HepG2 (cell line): ENCODE results near the gene SDC1.

Experiments
- BRCA1 ChIP-seq: sonication (generic); formaldehyde crosslinking; IDR thresholded peaks from 2 replicates; pipeline ENCODE4 v1.4.0; 2020; ENCODE audit warnings: missing genetic modification reagents
- CREB1 ChIP-seq, 2 experiments: fragments of 450-650 bp in 1 of 2; IDR thresholded peaks; 2 replicates each; pipeline ENCODE4 v1.6.1; 2016 to 2017; ENCODE audit warnings: control low read depth in 1 of 2, mild to moderate bottlenecking in 1 of 2, missing compliant biosample characterization in 1 of 2, missing genetic modification characterization in 1 of 2
- EZH2 ChIP-seq: conservative IDR thresholded peaks from 2 replicates; pipeline ENCODE4 v1.6.1; 2012; ENCODE audit warnings: mild to moderate bottlenecking, low read depth, low read length, moderate library complexity
- FOXO4 ChIP-seq: sonication (generic); formaldehyde crosslinking; conservative IDR thresholded peaks from 2 replicates; pipeline ENCODE4 v1.8.1; 2023; ENCODE audit warnings: missing genetic modification reagents
- MEIS2 ChIP-seq: sonication (generic); formaldehyde crosslinking; IDR thresholded peaks from 2 replicates; pipeline ENCODE4 v1.9.0; 2021; ENCODE audit warnings: mild to moderate bottlenecking, missing genetic modification reagents
- MTA1 ChIP-seq: sonication (generic); formaldehyde crosslinking; IDR thresholded peaks from 2 replicates; pipeline ENCODE4 v1.4.0; 2020; ENCODE audit warnings: missing genetic modification reagents, mild to moderate bottlenecking, borderline replicate concordance
- POLR2A ChIP-seq, 2 experiments: IDR thresholded peaks; 2 replicates each; pipeline ENCODE4 v1.6.1; 2011; ENCODE audit warnings: low read depth in 2 of 2, low read length in 2 of 2, mild to moderate bottlenecking in 1 of 2, moderate library complexity in 1 of 2; ENCODE audit not compliant: insufficient read depth in 1 of 2
- STAT5B ChIP-seq: sonication (generic); formaldehyde crosslinking; IDR thresholded peaks from 2 replicates; pipeline ENCODE4 v1.4.0; 2020; ENCODE audit warnings: missing genetic modification reagents
- TCF12 ChIP-seq, 2 experiments: fragments of 450-650 bp in 1 of 2; sonication (generic) in 1 of 2; formaldehyde crosslinking in 1 of 2; IDR thresholded peaks; 2 replicates each; pipeline versions ENCODE4 v1.6.1 to v1.8.0; 2017 to 2022; ENCODE audit warnings: antibody characterized with exemption in 1 of 2, mild to moderate bottlenecking in 1 of 2, missing genetic modification reagents in 1 of 2, moderate library complexity in 1 of 2
- ZFP62 ChIP-seq: sonication (generic); formaldehyde crosslinking; IDR thresholded peaks from 2 replicates; pipeline ENCODE4 v1.4.0; 2020; ENCODE audit warnings: missing genetic modification reagents
- ZNF121 ChIP-seq: sonication (generic); formaldehyde crosslinking; IDR thresholded peaks from 2 replicates; pipeline ENCODE4 v1.5.0; 2020; ENCODE audit warnings: mild to moderate bottlenecking, missing genetic modification reagents
- ZNF720 ChIP-seq: sonication (generic); formaldehyde crosslinking; IDR thresholded peaks from 2 replicates; pipeline ENCODE4 v1.4.0; 2020; ENCODE audit warnings: missing genetic modification reagents

DNA sequence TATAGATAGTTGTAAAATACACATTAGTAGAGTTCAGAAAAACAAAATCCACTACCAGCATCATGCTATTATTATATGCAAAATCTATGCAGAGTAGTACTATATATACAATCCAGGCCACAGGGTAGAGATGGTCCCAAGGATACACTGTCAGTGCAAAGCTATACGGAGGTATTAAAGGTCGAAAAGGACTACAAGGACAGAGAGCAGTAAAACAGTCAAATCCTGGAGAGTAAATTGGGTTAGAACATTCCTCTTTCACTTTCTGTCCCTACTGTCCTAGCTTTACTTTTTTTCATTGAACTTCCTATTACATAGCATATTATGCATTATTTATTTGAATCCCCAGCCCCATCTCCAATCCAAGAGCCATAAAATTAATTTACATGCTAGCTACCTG lies 39.7 kb upstream of the SDC1 start:
- TF ChIP-seq ZFP62 (CRISPR knock-in tag) (no peak), STAT5B (CRISPR knock-in tag) (no peak), ZNF121 (no peak), CREB1 (IDR thresholded peaks at IDR 0.05) (no peak), CREB1 (CRISPR knock-in tag; IDR thresholded peaks at IDR 0.05) (no peak), ZNF720 (CRISPR knock-in tag) (no peak), FOXO4 (CRISPR knock-in tag) (no peak), POLR2A (IDR thresholded peaks at IDR 0.05; ENCODE audit: insufficient read depth in 1 of 2, low read depth in 2 of 2, low read length in 2 of 2) (no peak), TCF12 (IDR thresholded peaks at IDR 0.05) (no peak), TCF12 (CRISPR knock-in tag; IDR thresholded peaks at IDR 0.05) (no peak), MEIS2 (no peak), BRCA1 (CRISPR knock-in tag) (no peak), EZH2 (no peak), MTA1 (CRISPR knock-in tag) (no peak)
